Activated naive CD4-positive, alpha-beta T cell treated with anti-CD3 and anti-CD28 coated beads, Interleukin-2, amount 50 U/mL, for 16 hours (primary cell): Measurements from ENCODE around the gene KRT6B.
"Not testable (repeated sequence)": the region's sequence is repeated elsewhere in the genome, so short reads cannot be mapped to it uniquely, and the experiment has no call there.

Source experiments
- DNase-seq: peaks from one replicate; pipeline ENCODE4 v3.0.0-alpha.2; 2020

The KRT6B gene

DNA sequence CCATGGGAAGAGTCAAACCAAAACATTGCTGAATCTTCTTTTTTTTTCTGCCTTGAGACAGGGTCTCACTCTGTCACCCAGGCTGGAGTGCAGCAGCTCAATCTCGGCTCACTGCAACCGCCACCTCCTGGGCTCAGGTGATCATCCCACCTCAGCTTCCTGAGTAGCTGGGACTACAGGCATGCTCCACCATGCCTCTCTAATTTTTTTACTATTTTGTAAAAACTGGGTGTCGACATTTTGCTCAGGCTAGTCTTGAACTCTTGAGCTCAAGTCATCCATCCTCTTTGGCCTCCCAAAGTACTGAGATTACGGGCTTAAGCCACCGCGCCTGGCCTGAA, 16.3 kb downstream of the KRT6B start:
- DNase-seq: no peak

DNA sequence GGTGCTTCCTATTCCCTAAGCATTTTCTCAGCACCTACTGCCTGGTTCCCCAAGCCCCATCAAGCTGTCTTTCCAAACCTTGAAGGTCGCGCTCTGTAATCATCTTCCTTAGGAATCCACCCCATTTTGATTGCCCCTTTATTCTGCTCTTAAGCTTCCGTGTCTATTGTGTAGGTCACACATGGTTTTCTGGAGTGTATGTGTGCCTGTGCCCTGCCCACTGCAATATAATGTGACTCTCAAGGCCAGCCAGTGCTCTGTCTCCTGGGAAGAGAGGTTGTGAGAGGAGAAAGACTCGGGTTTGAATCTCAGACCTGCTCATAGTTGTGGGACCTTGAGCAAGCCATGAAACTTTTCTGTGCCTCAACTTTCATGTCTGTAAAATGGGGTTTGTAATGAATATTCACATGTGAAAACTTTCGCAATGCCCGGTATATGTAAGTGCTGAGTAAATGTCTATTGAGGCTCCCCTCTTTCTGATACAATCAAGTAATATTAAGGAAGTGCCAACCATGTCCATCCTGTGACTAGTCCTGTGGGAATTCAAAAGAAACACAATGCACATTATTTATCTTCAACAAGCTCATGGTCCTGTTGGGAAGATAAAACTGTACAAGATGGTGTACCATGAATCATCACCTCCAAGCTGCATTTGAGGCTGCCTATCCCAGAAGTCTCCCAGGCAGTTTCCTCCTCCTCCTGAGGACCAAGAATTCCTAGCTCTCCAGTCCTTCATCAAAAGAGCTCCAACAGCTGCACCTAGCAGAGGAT, 17.0 kb downstream of the KRT6B start:
- DNase-seq: no peak

DNA sequence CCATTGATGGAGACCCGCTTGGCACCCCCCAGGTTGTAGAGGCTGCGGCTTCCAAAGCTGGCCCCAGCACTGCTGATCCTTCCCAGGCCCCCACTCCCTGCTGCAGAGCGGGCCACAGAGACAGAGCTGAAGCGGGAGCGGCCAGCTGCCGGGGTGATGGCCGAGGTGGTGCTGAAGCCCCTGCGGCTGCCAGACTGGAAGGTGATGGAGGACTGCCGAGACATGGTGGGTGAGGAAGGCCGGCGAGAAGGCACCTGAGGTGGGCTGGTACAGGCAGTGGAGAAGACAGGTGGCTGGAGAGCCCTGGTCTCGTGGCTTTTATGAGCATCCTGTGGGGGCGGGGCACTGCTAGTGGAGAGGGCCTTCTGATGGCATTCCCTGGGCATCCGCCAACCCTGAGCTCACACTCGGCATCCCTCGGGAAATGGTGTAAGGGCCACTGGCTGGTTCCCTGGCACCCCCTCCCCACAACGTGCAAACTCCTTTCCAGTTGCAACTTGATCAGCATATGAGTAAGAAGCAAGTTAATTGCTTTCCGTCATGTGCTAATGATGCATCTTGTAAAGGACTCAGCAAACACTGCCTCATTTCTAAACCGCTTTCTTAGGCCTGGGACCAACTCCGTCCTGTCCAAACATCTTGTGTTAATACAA, 17.7 kb downstream of the KRT6B start, which contains the start of gene KRT75:
KRT75 (minus strand) TSS at position 291 of the 653 bp plus-strand sequence; CDS start at position 224, 67 bp downstream.
- DNase-seq: no peak

DNA sequence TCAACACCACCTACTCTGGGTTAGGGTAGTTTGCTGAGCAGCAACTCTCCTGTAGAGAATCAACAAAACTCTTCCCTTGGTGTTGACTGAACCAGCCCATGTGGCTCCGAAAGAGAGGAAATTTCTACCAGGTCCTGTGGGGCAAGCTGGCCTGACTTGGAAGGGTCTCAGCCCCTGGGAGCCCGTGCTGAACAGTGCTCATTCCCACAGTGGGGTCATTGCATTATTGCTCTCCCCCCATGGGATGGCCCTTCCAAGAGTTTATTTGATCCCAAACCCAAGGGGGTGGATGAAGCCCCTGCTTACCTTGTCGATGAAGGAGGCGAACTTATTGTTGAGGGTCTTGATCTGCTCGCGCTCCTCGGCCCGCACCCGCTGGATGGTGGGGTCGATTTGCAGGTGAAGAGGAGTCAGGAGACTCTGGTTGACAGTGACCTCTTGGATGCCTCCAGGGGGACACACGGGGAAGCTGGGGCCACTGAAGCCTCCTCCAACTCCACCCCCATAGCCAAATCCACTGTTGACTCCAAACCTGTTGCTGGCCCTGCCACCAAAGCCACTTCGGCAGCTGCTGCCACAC, 18.4 kb downstream of the KRT6B start:
- DNase-seq: no peak

DNA sequence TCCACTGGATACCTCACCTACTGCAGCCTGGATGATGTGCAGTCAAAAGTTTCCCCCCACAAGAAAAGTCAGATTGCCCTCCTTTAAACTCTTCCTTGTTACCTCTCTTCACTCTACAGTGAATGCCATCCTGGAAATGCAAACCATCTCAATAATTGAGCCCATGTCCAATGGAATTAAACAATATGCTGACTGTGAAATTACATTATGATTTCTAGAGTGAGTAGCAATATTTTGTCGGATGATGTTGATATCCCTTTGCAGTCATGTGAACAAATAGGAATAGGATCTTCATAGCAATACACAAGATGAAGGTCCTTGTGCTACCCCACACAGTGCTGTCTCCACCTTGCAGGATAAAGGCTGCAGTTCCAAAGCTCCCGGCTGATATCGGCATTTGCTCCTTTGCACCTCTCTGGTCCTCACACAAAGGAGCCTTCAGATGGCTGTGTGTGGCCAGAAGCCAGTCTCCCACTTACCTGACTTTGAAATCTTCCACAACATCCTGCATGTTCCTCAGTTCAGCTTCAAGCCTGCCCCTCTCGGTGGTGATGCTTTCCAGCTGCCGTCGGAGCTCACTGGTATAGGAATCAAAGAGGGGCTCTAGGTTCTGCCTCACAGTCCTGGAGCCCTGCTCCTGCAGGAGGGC, 19.3 kb downstream of the KRT6B start:
- DNase-seq: no peak

DNA sequence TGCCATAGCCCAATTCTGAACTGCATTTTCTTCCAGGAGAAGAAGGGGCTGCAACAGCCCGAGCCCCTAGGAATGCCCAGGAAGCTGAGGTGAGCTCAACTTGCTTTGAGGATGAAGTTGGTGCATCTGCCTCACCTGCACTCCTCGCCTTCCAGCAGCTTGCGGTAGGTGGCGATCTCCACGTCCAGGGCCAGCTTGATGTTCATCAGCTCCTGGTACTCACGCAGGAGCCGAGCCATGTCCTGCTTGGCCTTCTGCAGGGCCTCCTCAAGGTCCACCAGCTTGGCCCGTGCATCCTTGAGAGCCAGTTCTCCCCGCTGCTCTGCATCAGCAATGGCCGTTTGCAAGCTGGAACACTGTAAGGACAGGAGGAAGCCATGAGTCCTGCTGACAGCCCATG, 23.8 kb downstream of the KRT6B start:
- no peak for DNase-seq

DNA sequence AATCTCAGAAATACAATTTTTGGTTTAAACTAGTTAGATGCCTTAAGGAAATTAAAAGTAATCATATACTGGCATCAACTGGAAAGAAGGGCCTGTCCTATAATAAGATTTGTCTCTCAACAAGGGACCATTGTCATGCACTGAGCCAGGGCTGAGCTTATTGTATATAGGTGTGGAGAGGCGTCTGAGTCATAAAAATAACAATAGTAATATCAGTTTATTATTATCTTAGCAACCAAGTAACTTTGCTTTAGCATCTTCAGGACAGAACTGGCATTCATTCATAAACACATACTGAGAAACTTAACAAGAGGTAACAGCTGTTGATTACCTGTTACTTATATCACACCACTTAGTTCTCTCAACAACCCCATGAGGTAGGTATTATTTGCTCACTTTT, 24.9 kb downstream of the KRT6B start:
- DNase-seq: no peak

DNA sequence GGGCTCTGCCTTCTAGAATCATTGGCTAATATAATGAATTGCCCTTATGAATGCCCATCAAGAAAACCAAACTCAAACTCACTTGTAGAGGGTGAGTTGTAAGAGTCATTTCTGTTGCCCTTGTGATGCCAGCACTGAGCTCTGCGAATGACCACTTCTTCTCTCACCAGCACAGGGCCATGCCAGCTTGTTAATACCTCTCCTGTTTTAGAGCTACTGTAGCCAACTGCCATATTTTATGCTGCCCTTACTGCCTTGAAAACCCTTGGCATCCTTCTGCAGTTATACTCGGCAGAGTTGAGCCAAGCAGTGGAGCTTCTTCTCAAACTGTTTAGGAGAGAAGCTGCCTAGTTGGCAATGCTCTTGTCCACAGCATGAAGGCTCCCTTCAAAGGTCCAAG, 25.9 kb downstream of the KRT6B start:
- no peak for DNase-seq

DNA sequence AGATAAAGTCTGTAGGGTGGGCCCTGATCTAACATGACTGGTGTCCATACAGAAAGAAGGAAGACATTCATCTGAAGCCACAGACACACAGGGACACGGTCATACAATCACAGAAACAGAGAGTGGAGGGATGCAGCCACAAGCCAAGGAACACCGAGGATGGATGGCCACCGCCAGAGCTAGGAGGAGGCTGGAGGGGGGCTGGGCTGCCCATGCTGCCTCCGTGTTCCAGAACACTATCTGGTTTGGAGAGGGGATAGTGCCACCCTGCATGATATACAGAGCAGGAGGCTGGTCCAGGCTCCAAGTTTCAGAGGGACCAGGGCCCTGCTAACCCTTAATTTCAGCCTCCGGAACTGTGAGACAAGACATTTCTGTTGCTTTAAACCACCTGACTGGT, 26.5 kb downstream of the KRT6B start:
- DNase-seq: no peak

DNA sequence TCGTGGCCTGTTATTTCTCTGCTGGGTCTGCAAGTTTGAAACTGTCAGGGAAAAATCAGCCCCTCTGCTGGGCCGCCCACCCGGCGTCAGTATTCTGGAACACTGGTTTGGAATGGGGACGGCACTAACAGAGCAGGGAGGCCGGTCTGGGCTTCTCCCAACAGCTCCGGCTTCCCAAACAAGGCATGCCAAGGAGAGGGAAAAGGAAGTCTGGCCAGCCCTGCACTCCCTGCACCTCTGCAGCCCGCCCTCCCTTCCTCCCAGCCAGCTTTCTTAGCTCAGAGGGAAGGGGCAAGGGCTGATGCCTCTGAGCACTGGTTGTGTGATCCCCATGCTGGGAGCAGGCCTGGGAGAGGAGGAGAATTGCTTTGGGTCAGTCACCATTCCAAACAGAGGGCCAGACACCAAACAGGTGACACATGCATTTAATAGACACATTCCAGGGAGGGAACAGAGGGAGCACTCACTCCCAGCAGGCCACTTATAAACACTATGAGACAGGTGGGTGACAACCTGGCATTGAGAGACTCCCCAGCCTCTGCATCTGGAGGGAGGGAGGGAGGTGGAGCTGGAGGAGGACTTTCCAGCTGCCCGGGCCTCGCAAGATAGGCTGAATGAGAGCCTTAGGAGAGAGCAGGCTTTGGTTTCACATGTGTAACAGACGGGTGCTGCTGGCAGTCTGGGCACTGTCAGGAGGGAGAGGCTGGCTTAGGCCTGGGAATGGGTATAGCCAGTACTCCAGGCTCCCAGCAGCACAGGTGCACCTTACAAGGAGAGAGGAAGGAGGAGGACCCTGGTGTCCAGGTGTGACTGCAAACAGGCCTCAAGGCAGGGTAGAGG, 28.1 kb downstream of the KRT6B start:
- DNase-seq: no peak

DNA sequence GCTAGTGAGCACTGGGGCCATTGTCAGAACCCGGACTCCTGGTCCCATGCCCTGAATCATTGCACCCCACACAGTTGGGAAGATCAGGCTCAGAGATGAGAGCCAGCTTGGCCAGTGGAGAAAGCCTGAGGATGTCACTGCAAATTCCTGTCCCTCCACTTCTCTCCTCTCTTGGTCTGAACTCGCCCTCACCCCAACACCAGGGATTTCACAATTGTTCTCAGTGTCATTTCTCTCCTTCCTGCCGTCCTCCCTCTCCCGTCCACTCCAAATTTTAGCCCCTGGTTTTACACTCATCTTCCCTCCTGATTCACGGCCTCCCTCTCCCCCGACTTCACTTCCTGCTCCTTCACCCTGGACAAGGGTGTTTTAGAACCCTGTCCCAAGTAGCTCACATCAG, 28.9 kb downstream of the KRT6B start:
- no peak for DNase-seq

DNA sequence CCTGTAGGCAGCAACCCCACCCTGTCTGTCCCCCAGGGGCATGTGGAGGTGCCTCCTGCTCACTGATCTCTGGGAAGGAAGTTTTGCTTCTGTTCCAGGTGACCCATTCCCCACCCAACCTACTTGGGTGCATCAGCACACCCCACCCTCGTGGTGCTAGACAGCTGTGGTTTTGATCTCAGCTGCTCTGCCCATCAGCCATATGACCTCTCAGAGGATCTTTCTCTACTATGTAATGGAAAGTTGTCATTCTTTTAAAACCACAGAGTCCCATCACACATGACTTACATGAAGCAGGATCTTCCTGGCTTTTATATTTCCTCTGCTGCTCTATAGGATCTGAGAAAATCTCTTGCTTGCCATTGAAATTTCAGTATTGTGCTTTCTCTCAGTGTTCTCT, 32.3 kb downstream of the KRT6B start:
- no peak for DNase-seq

DNA sequence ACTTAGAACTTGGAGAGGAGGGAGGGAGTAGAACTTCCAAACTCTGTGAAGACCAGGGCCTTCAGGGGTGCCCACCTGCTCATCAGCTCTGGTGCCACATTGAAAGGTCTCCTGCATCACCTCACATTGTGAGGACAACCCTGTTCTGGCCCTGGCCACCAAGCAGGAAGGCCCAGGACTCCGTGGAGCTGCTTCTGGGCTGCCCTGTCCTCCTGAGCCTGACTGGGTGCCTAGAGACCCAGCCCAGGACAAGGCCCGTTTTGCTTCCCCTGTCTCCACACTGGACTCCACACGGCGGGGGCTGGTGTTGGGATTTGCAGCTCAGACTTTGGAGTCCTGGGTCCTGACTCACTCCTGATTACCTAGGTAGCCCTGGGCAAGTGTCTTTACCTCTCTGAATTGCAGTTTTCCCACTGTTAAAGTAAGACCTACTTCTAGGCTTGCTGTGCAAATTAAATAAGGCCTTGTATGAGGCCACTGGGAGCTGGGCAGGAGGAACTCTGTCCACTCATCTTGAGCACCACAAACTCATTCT, 33.3 kb downstream of the KRT6B start:
- DNase-seq: no peak

DNA sequence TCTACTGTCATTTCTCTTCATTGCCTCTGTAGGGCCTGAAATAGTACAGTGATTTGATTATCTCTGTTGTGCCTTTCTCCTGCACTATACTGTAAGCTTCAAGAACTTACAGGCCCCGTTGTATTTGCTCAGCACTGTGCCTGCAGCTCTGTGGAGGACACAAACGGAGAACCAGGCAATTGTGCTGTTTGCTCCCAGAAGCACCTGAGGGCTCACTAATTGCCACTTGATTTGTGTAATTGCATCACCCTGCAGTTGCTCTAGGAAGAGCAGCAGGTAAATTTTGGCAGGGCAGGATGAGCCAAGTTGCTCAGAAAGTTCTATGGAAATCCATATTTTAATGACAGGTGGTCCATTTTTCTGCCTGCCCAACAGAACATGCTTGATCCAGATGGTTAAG, 34.2 kb downstream of the KRT6B start:
- DNase-seq: no peak

DNA sequence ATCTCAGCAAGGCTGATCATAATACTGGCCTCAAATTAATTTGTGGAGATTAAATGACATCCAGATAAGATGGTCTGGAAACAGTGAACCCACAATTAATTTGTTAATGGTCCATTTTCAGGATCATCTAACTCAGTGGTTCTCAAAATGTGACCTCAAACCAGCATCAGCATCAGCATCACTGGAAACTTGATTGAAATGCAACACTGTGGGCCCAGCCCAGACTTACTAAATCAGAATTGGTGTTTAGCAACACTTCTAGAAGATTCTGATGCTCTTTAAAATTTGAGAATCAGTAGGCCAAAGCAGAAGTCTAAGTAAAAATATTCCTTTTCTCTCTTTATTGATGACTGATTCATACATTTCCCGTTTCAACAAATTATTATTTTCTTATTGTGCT, 35.2 kb downstream of the KRT6B start:
- DNase-seq: no peak

DNA sequence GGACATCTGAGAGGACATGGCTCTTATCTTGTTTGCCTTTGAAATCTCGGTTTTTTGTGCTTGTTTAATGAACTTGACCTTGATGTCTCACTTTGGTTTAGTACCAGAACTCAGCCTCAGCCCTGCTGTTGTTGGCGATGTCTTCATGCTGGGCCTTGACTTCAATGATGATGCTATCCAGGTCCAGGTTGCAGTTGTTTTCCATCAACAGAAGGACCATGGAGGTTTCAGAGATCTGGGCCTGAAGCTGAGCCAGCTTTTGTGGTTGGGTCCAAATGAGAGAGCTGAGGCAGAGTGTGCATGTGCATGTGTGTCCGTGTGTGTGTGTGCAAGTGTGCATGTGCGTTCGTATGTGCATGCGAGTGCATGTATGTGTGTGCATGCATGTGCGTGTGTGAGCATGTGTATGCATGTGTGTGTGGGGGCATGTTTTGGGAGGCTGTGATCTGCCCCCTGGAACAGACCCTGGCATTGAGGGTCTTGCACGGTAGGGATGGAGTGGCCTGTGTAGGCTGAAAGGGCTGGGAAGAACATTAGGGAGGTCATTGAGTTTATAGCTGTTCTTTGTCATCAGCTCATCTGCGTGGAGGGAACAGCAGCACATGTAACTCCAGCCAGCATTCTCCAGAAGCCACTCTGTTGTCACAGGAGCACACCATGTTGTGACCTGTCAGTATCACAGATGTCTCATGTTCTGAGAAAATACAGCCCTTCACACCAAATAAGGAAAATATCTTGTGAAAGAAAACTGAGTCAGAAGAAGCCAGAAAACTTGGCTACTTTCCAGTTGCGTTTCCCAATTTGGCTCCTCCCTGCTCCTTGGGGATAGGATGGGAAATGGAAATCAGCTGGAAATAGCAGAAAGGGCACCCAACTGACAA, 35.8 kb downstream of the KRT6B start:
- DNase-seq: no peak

DNA sequence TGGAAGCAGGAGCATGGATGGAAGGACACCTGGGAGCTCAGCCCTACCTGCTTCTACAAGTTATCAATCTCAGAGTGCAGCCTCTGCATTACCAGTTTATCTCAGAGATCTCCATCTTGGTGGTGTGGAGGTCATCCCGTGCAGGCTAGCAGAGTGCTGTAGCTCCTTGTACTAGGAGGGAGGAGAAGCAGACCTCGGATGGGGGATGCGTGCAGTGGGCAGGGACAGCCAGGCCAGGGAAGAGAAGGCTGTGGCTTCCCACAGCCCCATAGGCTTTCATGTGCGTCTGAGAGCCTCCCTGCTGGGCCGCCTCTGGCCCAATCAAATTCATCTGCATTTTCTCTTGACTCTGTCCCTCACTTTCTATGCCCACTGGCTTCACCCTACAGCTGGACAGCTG, 37.0 kb downstream of the KRT6B start:
- DNase-seq: no peak

DNA sequence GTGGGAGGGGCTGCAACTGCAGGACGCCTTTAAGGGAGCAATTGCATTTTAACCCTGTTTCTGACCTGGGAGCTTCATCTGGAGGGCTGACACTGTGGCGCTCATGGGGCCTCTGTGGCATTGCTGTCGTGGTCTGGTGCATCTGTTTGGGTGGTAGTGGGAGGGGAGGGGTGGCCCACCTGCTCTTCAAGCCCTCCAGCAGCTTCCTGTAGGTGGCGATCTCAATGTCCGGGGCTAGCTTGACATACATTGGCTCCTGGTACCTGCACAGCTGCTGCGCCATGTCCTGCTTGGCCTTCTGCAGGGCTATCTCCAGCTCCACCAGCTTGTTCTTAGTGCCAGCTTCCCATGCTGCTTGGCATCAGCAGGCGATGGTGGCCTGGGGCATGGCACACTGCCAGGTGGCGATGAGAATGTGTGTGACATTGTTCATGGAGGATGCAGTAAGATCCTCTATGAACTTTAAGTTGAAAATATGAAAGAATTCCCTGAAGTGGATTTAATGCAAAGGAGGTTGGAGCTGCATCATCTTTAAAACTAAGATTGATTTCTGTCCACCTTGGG, 38.1 kb downstream of the KRT6B start:
- DNase-seq: no peak

DNA sequence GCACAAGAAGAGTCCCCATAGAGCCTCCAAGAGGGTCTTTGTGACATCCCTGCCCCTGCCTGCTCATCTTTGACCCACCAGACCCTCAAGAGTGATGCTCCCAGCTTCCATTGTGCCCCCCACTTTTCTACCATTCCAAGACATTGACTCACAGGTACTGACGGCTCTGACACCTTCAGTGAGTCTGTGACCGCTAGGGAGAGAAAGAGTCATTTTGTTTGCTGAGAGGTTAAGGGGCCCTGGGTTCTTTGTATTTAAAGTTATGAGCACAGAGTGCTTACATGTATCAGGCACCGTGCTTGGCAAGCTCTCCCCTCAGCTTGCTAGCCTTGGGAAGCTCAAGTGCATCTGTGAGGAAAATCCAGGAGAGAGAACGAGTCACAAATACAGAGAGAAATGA, 38.7 kb downstream of the KRT6B start:
- no peak for DNase-seq

DNA sequence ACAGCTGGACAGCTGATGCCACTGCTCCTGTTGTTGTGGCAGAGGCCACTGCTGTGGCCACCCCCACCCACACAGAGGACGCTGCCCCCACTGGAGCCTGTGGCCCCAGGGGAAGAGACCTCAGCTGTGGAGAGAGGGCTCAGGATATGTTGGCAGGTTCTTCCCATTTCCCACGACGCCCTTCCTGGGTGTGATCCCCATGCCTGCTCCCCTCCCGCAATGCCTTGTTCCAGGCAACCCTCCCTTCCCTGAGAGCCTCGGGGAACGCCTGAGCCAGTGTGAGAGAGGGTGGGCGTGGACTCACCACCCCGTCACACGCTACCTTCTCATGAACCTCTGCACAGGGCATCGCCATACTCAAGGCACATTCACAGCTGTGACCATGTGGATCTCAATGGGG, 40.1 kb downstream of the KRT6B start:
- no peak for DNase-seq

DNA sequence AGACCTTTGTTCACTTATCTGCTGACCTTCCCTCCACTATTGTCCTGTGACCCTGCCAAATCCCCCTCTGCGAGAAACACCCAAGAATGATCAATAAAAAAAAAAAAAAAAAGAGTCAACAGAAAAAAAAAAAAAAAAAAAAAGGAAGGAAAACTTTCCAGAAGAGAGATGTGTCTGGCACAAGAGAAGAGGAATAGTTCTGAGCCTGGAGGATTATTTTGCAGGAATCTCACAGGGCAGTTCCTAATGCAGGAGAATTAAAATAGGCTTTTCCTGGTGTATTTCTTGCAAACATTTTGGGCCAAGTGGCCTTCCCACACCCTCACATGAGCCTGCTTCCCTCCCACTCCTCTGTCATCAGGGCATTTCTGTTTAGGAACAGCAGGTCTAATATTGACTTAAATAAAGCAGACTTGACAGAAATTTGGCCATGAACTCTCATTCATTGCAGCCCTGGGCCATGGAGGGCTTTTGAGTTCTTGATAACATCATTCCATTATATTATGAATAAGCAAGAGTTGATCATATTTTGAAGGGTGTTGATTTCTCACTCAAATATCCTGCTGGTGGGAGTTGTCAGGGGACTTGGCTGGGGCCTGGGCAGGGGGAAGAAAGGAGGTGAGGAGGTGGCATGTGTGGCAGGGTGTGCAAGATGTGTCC, 41.2 kb downstream of the KRT6B start:
- not testable (repeated sequence) for DNase-seq
